PFSK-1 (cell line): ENCODE results near the gene PTGDS.

Experiments used
- POLR2AphosphoS5 ChIP-seq: IDR thresholded peaks from 2 replicates; pipeline ENCODE4 v1.6.1; 2012; ENCODE audit warnings: low read depth, mild to moderate bottlenecking, control low read depth, low read length, moderate library complexity
- TF ChIP-seq, protein P1 (sequence below), 2 experiments: IDR thresholded peaks; 2 replicates each; pipeline versions ENCODE4 v1.6.1 to v1.8.0; 2011 to 2012; ENCODE audit warnings: low read depth in 2 of 2, low read length in 2 of 2, control low read depth in 1 of 2, inconsistent platforms in 1 of 2, mild to moderate bottlenecking in 1 of 2, moderate library complexity in 1 of 2; ENCODE audit not compliant: insufficient read depth in 1 of 2

- TF ChIP-seq, protein P1, sequence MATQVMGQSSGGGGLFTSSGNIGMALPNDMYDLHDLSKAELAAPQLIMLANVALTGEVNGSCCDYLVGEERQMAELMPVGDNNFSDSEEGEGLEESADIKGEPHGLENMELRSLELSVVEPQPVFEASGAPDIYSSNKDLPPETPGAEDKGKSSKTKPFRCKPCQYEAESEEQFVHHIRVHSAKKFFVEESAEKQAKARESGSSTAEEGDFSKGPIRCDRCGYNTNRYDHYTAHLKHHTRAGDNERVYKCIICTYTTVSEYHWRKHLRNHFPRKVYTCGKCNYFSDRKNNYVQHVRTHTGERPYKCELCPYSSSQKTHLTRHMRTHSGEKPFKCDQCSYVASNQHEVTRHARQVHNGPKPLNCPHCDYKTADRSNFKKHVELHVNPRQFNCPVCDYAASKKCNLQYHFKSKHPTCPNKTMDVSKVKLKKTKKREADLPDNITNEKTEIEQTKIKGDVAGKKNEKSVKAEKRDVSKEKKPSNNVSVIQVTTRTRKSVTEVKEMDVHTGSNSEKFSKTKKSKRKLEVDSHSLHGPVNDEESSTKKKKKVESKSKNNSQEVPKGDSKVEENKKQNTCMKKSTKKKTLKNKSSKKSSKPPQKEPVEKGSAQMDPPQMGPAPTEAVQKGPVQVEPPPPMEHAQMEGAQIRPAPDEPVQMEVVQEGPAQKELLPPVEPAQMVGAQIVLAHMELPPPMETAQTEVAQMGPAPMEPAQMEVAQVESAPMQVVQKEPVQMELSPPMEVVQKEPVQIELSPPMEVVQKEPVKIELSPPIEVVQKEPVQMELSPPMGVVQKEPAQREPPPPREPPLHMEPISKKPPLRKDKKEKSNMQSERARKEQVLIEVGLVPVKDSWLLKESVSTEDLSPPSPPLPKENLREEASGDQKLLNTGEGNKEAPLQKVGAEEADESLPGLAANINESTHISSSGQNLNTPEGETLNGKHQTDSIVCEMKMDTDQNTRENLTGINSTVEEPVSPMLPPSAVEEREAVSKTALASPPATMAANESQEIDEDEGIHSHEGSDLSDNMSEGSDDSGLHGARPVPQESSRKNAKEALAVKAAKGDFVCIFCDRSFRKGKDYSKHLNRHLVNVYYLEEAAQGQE (IDR thresholded peaks at IDR 0.05; ENCODE audit: insufficient read depth in 1 of 2, low read depth in 2 of 2, low read length in 2 of 2), result no peak
- no peak for TF ChIP-seq POLR2AphosphoS5
These were observed 33.9 kb downstream of the PTGDS start for GRCh38 chr9:137011156-137011555.
